Measurements from ENCODE around the gene BUD13. TPM values are rescaled to one million over a fixed set of nuclear protein-coding genes. Genes with fewer than 3 reads are reported as not detected.

Gene BUD13, protein sequence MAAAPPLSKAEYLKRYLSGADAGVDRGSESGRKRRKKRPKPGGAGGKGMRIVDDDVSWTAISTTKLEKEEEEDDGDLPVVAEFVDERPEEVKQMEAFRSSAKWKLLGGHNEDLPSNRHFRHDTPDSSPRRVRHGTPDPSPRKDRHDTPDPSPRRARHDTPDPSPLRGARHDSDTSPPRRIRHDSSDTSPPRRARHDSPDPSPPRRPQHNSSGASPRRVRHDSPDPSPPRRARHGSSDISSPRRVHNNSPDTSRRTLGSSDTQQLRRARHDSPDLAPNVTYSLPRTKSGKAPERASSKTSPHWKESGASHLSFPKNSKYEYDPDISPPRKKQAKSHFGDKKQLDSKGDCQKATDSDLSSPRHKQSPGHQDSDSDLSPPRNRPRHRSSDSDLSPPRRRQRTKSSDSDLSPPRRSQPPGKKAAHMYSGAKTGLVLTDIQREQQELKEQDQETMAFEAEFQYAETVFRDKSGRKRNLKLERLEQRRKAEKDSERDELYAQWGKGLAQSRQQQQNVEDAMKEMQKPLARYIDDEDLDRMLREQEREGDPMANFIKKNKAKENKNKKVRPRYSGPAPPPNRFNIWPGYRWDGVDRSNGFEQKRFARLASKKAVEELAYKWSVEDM
- total RNA-seq: 11.3 and 12.0 TPM in 2 replicates

DNA sequence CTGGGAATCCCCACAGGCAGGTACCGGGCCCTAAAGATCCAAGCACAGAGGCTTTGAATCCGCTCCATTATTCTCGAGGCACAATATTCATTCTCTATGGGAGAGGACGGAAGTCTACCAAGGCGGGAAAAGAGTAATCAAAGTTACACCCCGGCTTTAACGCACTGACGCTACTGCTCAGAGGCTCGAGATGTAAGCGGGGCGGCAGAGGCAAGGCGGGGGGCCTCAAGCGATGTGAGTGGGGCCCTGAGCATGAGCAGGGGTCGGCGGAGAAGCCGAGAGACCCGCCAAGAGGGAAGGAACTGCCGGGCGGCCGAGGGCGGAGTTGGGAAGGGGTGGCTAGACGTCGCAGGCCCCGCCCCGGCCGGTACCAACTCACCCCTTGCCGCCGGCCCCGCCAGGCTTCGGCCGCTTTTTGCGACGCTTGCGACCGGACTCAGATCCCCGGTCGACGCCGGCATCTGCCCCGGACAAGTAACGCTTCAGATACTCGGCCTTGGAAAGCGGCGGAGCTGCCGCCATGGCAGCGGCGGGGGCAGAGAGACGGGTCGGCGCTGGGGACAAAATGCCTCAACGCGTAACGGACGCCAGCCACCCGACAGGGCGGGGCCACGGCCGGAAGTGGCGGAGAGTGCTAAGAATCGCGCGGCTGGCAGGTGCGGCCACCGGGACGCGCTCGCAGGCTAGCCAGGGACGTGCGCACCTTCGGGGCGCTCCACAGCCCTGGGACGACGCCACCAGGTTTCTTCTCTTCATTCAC is at the start of gene BUD13:
Gene BUD13 (minus strand): TSS at position 545 of the 760 bp plus-strand sequence. CDS start 23 bp downstream, at position 522.

DNA sequence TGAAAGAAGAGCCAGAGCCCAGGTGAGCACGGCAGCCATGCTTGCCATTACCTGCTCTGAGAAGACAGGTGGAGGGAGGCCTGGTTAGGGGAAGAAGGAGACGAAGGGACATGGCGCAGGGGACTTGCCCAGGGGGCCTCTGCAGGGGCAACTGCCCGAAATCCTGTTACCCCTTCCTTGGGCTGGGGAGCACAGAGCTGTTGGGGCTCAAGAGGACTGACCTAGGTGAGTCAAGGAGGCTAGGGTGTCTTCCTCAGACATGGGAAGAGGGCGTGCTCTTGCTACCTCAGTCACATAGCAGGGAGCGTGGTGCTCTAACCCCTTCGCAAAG is 19.0 kb upstream of the BUD13 start, which contains the start of gene APOA5:
Gene APOA5 (minus strand): TSS at position 67 of the 331 bp plus-strand sequence. CDS start 19 bp downstream, at position 48.

GRCh38 chr11:116787786-116788486 is 15.1 kb upstream of the BUD13 start, which contains the start of gene ZPR1:
ZPR1 (minus strand) TSS chr11:116788023; CDS start chr11:116787990, 33 bp downstream.

Other genes with a start within 250 kb of the BUD13 start
- gene ZPR1, start 15.0 kb upstream of the BUD13 start, total RNA-seq: 62.9 and 66.5 TPM in 2 replicates
- not detected in 2 replicates for gene APOA5, start 18.9 kb upstream of the BUD13 start, total RNA-seq
- gene APOA4, start 50.3 kb upstream of the BUD13 start, total RNA-seq: not detected in 2 replicates
- gene APOC3, start 56.9 kb upstream of the BUD13 start, total RNA-seq: not detected in 2 replicates
- gene APOA1, start 64.6 kb upstream of the BUD13 start, total RNA-seq: 0.85 TPM in 1 of 2 replicates, not detected in the other

All from tracheal epithelial cell (primary cell).